Cardiac muscle cell (in vitro differentiated cells and primary cell): ENCODE data around the gene EVC2. TPM values are rescaled to one million over a fixed set of nuclear protein-coding genes. Genes with fewer than 3 reads are reported as not detected.

Experiments used
- DNase-seq, 2 donors: peaks; one replicate each; pipeline versions ENCODE4 v3.0.0 to v3.0.0-alpha.2; 2010 to 2017; ENCODE audit warnings: low read depth in 1 of 2, low spot score in 1 of 2
- H3K27ac ChIP-seq: fragments of 200-600 bp; sonication (generic); 2 replicates; pipeline ENCODE4 v1.5.1; 2016
- H3K27me3 ChIP-seq: fragments of 200-600 bp; sonication (generic); 2 replicates; pipeline ENCODE4 v1.6.0; 2016; ENCODE audit warnings: control low read depth
- H3K36me3 ChIP-seq: fragments of 200-600 bp; sonication (generic); 2 replicates; pipeline ENCODE4 v1.5.1; 2016; ENCODE audit warnings: control low read depth
- H3K4me1 ChIP-seq: fragments of 200-600 bp; sonication (generic); 2 replicates; pipeline ENCODE4 v1.8.1; 2017; ENCODE audit warnings: low read depth, mild to moderate bottlenecking, mixed run types
- H3K4me3 ChIP-seq: fragments of 200-600 bp; sonication (generic); 2 replicates; pipeline ENCODE4 v1.5.1; 2016; ENCODE audit warnings: mild to moderate bottlenecking
- H3K9me3 ChIP-seq: fragments of 200-600 bp; sonication (generic); 2 replicates; pipeline ENCODE4 v1.5.1; 2017; ENCODE audit warnings: low read depth, mild to moderate bottlenecking, control low read depth
- CTCF ChIP-seq: IDR thresholded peaks from 2 replicates; pipeline ENCODE4 v1.5.1; 2012; ENCODE audit warnings: low read depth, mild to moderate bottlenecking, low read length
- polyA plus RNA-seq: library from polyadenylated mRNA; unstranded; fragments of >200 nt; fragmentation: Nextera tagmentation; extraction: Ambion mirVana; gene quantifications from 2 replicates; pipeline ENCODE4 v1.2.1, GENCODE V29; 2016
- total RNA-seq: library from RNA; depleted of rRNA; stranded (reverse); fragments of >200 nt; gene quantifications from 2 replicates; pipeline ENCODE4 v1.2.3, GENCODE V29; 2016

The EVC2 gene
- total and polyA plus RNA-seq, 2 experiments from 2014 or later: 2.0 to 3.1 TPM

DNA sequence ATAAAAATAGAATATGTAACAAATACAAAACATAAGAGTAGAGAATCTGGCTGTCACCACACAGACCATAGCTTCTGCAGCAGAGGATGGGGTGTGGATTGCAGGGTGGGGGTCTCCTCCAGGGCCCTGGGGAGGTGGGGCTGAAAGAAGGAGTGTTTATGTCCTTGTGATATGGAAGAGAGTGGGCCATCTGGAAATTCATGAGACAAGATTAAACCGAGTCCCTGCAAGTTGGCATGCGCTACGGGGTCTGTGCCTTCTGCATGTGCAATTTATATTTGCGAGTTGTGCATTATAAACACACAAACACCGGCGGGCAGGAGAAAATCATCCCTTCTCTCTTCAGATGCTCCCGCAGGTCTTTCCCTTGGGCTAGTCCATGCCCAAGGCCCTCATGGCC, 145.9 kb downstream of the EVC2 start:
- Histone ChIP-seq H3K27ac (no peak overlapping the region), H3K4me3 (no peak overlapping the region), H3K4me1 (no peaks in the 10 kb centered on the region), H3K36me3 (no peaks in the 10 kb centered on the region), H3K27me3 (no peaks in the 10 kb centered on the region), H3K9me3 (no peaks in the 10 kb centered on the region)
- no peak for DNase-seq
- TF ChIP-seq CTCF: no peak

- no peak for DNase-seq
- Histone ChIP-seq H3K27me3 (no peaks in the 10 kb centered on the region), H3K9me3 (no peaks in the 10 kb centered on the region), H3K27ac (no peak overlapping the region), H3K4me1 (no peaks in the 10 kb centered on the region), H3K36me3 (no peaks in the 10 kb centered on the region), H3K4me3 (no peak overlapping the region)
- TF ChIP-seq CTCF: no peak
Observed at GRCh38 chr4:5561286-5561685, 147.1 kb downstream of the EVC2 start.

DNA sequence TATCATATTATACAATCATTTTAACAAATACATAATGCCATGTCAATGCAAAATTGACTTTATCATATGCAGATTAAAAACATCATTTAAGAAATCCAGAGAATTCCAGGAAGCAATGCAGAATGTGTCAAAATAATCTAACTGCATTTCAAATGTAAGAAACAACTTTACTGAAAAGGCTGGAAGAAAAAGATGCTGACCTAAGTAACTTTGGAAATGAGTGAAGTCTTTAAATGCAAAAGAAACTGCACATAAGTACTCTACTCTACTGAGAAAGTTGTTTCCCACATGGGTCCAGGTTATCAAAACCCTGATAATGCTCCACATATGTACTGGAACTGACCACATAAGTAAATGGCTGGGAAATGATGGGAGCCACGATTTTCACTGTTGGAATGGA, 149.9 kb downstream of the EVC2 start:
- Histone ChIP-seq H3K27ac (no peak overlapping the region), H3K4me1 (no peaks in the 10 kb centered on the region), H3K36me3 (no peaks in the 10 kb centered on the region), H3K4me3 (no peak overlapping the region), H3K9me3 (no peaks in the 10 kb centered on the region), H3K27me3 (no peaks in the 10 kb centered on the region)
- DNase-seq: no peak
- TF ChIP-seq CTCF: no peak

DNA sequence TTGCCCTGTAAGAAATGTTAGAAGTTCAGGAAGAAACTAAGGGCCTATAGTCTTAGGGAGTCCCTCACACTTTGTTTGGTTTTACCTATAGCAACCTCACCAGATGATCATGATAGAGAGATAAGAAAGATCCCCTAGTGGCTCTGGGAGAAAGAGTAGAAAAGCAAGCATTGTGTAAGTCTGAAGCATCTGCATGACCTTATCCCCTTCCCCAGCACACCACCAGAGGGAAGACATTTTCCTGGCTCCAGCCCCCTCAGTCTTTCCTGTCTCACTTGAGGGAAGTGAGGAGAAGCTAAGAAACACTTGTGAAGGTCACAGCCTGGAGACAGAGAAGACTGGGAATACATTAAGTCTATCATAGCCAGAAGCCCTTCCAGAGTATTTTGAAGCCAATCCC, 154.0 kb downstream of the EVC2 start:
- TF ChIP-seq CTCF: no peak
- Histone ChIP-seq H3K27ac (no peak overlapping the region), H3K36me3 (no peaks in the 10 kb centered on the region), H3K4me1 (no peaks in the 10 kb centered on the region), H3K27me3 (no peaks in the 10 kb centered on the region), H3K4me3 (no peak overlapping the region), H3K9me3 (no peaks in the 10 kb centered on the region)
- DNase-seq: no peak

- no peak overlapping the region for H3K27ac ChIP-seq
- no peaks in the 10 kb centered on the region for H3K9me3 ChIP-seq
- H3K4me3 ChIP-seq: no peak overlapping the region
- H3K27me3 ChIP-seq: no peaks in the 10 kb centered on the region
- TF ChIP-seq CTCF: no peak
- H3K36me3 ChIP-seq: no peaks in the 10 kb centered on the region
- no peaks in the 10 kb centered on the region for H3K4me1 ChIP-seq
- DNase-seq: no peak
Observed at GRCh38 chr4:5553801-5554200, 154.6 kb downstream of the EVC2 start.

- Histone ChIP-seq H3K27me3 (no peaks in the 10 kb centered on the region), H3K9me3 (no peaks in the 10 kb centered on the region), H3K4me3 (no peak overlapping the region), H3K4me1 (no peaks in the 10 kb centered on the region), H3K27ac (no peak overlapping the region), H3K36me3 (no peaks in the 10 kb centered on the region)
- no peak for TF ChIP-seq CTCF
- no peak for DNase-seq
Observed at GRCh38 chr4:5552451-5552850, 155.9 kb downstream of the EVC2 start.
